ENCODE data around the gene GSTM4. TPM values are rescaled to one million over a fixed set of nuclear protein-coding genes. Genes with fewer than 3 reads are reported as not detected.

GSTM4 gene
- total RNA-seq, 4 donors from 2014 or later: 30.8 to 68.8 (median 43.7) TPM

- Histone ChIP-seq H3K27me3 (no peaks in the 10 kb centered on the region), H3K27ac (no peak overlapping the region), H3K4me1 (no peaks in the 10 kb centered on the region), H3K4me3 (replicated peaks in 1 of 3) (no peak overlapping the region), H3K9me3 (no peaks in the 10 kb centered on the region), H3K36me3 (no peaks in the 10 kb centered on the region)
- DNase-seq: no peak
- intact Hi-C loops (cut with DNase I): no loop called here
- TF ChIP-seq POLR2A (IDR thresholded peaks at IDR 0.05) (no peak), CTCF (IDR thresholded peaks at IDR 0.05) (no peak)
- 57 to 62% methylated on average over 7 of the region's 7 CpGs for WGBS, 2 donors
Measured at GRCh38 chr1:109613361-109614147, 42.3 kb upstream of the GSTM4 start.

DNA sequence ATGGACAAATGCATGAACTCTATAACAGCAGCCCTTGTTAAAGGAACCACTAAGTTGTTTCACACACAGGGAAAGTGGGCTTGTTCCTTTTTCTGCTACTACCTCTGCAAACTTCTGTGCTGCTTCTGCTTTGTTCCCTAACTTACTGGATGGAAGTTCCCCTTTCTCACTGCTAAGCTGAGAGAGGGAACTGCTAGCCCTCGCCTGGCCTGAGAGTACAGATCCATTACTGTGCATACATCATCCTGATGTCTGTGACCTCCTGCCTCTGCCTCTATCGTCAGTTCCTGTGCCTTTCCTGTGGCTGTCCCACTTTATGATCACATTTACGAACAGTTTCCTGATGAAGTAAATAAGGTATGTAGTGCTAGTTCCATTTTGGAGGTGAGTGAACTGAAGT, 40.0 kb upstream of the GSTM4 start:
- intact Hi-C loops (cut with DNase I): no loop called here
- DNase-seq: no peak

GRCh38 chr1:109616391-109616790, 39.5 kb upstream of the GSTM4 start:
- WGBS, 2 donors: 62 to 88% methylated on average over 3 of the region's 3 CpGs

More for the DNA sequence above, 40.0 kb upstream of the GSTM4 start:
- Histone ChIP-seq H3K4me3 (replicated peaks in 1 of 3) (no peak overlapping the region), H3K4me1 (peaks cover 0 to 7% of the 10 kb centered on the region in 2 donors), H3K27me3 (no peaks in the 10 kb centered on the region), H3K9me3 (no peaks in the 10 kb centered on the region), H3K36me3 (no peaks in the 10 kb centered on the region), H3K27ac (no peak overlapping the region)
- TF ChIP-seq POLR2A (IDR thresholded peaks at IDR 0.05) (no peak), CTCF (IDR thresholded peaks at IDR 0.05) (no peak)
- 66 to 69% methylated on average over 3 of the region's 3 CpGs for WGBS, 2 donors

DNA sequence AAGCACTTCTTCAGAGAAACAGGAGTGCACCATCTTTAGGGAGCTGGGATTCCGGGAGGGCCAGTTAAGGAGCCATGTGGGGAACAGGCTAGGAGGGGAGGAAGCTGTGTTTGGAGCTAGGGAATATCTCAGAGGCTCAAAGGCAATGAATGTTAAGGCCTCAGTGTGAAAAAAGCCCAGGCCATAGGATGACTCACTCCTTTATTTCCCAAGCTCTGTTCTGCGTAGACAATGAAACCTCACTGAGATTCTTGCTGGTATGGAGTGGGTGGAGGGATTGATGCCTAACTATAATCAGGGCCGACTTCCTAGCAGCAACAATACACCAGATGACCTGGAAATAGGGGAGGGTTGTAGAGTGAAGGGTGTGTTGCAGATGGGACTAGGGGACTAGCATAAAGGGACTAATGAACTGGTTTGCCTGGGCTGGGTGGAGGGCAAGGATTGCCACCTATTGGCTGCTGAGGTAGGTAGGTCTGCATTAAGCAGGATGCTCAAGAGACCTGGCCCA, 38.6 kb upstream of the GSTM4 start:
- no peak overlapping the region for H3K4me3 ChIP-seq (replicated peaks in 1 of 3)
- DNase-seq: no peak
- no peak for TF ChIP-seq POLR2A (IDR thresholded peaks at IDR 0.05)
- no peak for TF ChIP-seq CTCF (IDR thresholded peaks at IDR 0.05)
- H3K9me3 ChIP-seq: no peaks in the 10 kb centered on the region
- no peak overlapping the region for H3K27ac ChIP-seq
- 58 to 69% methylated on average over 3 of the region's 3 CpGs for WGBS, 2 donors
- H3K4me1 ChIP-seq: peaks cover 9 to 17% of the 10 kb centered on the region in 2 donors
- intact Hi-C loops (cut with DNase I): no loop called here
- no peaks in the 10 kb centered on the region for H3K36me3 ChIP-seq
- no peaks in the 10 kb centered on the region for H3K27me3 ChIP-seq

More at GRCh38 chr1:109616391-109616790, 39.5 kb upstream of the GSTM4 start:
- no peak for TF ChIP-seq POLR2A (IDR thresholded peaks at IDR 0.05)
- TF ChIP-seq CTCF (IDR thresholded peaks at IDR 0.05): no peak
- Histone ChIP-seq H3K4me1 (peaks cover 3 to 12% of the 10 kb centered on the region in 2 donors), H3K9me3 (no peaks in the 10 kb centered on the region), H3K27me3 (no peaks in the 10 kb centered on the region), H3K27ac (no peak overlapping the region), H3K4me3 (replicated peaks in 1 of 3) (no peak overlapping the region), H3K36me3 (no peaks in the 10 kb centered on the region)
- intact Hi-C loops (cut with DNase I): no loop called here
- no peak for DNase-seq

All from thyroid gland (tissue), 4 donors.